GM23338 (cell line): ENCODE measurements around the gene CEBPZ. TPM values are rescaled to one million over a fixed set of nuclear protein-coding genes. Genes with fewer than 3 reads are reported as not detected.

ENCODE experiments used
- CTCF ChIP-seq, 2 experiments: fragments of 200-600 bp in 1 of 2; sonication (generic) in 1 of 2; conservative IDR thresholded peaks; 2 replicates each; pipeline versions ENCODE4 v1.5.1 to v1.6.1; 2016 to 2017; ENCODE audit warnings: antibody characterized with exemption in 2 of 2, low read depth in 2 of 2, mild to moderate bottlenecking in 2 of 2, moderate library complexity in 1 of 2
- NANOG ChIP-seq: IDR thresholded peaks from 2 replicates; pipeline ENCODE4 v1.6.1; 2016; ENCODE audit warnings: antibody characterized with exemption, borderline replicate concordance
- REST ChIP-seq: IDR thresholded peaks from one replicate; pipeline ENCODE4 v1.6.1; 2018; ENCODE audit warnings: antibody characterized with exemption; ENCODE audit not compliant: unreplicated experiment
- ZNF462 ChIP-seq: fragments of 250-450 bp; sonication (Bioruptor Pico); IDR thresholded peaks from 2 replicates; pipeline ENCODE4 v1.5.0; 2020; ENCODE audit warnings: mild to moderate bottlenecking, moderate library complexity
- polyA plus RNA-seq: library from polyadenylated mRNA; unstranded; fragments of >200 nt; fragmentation: Nextera tagmentation; extraction: Ambion mirVana; gene quantifications from 2 replicates; pipeline ENCODE4 v1.2.1, GENCODE V29; 2016
- total RNA-seq: library from RNA; depleted of rRNA; stranded (reverse); fragments of >200 nt; shearing (Covaris generic); gene quantifications from 2 replicates; pipeline ENCODE4 v1.2.3, GENCODE V29; 2014

CEBPZ gene
- total and polyA plus RNA-seq, 2 experiments from 2014 or later: 133 to 185 TPM

- TF ChIP-seq ZNF462 (no peak), NANOG (no peak), REST (no peak), CTCF (conservative IDR thresholded peaks at IDR 0.05; ENCODE audit: low read depth in 2 of 2) (no peak)
Observed at GRCh38 chr2:37164757-37165156, 66.6 kb downstream of the CEBPZ start (continued).
